BJ (cell line): ENCODE results near the gene CEP41. TPM values are rescaled to one million over a fixed set of nuclear protein-coding genes. Genes with fewer than 3 reads are reported as not detected.

Experiments used
- CTCF ChIA-PET: fragments of 350-600 bp; formaldehyde crosslinking; extraction: SDS; loops from one replicate; lab custom pipeline; 2021; ENCODE audit warnings: antibody characterized with exemption, inconsistent platforms; lab: Yijun Ruan, JAX
- POLR2A ChIA-PET: fragments of 300-600 bp; sonication (Branson Sonifier 250); formaldehyde crosslinking; extraction: SDS; loops from one replicate; lab custom pipeline; 2021; ENCODE audit warnings: antibody characterized with exemption; lab: Charles Lee
- DNase-seq: peaks from one replicate; pipeline ENCODE4 v3.0.0-alpha.2; 2011; ENCODE audit warnings: low read depth
- H3K27me3 ChIP-seq: 2 replicates; pipeline ENCODE4 v1.6.0; 2011; ENCODE audit warnings: low read length; ENCODE audit not compliant: control insufficient read depth, insufficient read depth
- H3K36me3 ChIP-seq: 2 replicates; pipeline ENCODE4 v1.5.1; 2011; ENCODE audit warnings: low read length; ENCODE audit not compliant: control insufficient read depth, insufficient read depth
- H3K4me3 ChIP-seq: 2 replicates; pipeline ENCODE4 v1.5.1; 2011; ENCODE audit warnings: low read depth, mild to moderate bottlenecking, control low read depth, low read length
- CTCF ChIP-seq: IDR thresholded peaks from 2 replicates; pipeline ENCODE4 v1.5.1; 2011; ENCODE audit warnings: low read depth, mild to moderate bottlenecking, control low read depth, inconsistent platforms, low read length, moderate library complexity; ENCODE audit not compliant: insufficient read depth
- polyA plus RNA-seq: library from polyadenylated mRNA; depleted of rRNA; stranded (reverse); fragments of >200 nt; gene quantifications from 2 replicates; pipeline ENCODE4 v1.2.3, GENCODE V29; 2011

CEP41 gene
- polyA plus RNA-seq, 1 experiment = 24.5 TPM

GRCh38 chr7:130371046-130371445 lies 69.8 kb downstream of the CEP41 start:
- no peaks in the 10 kb centered on the region for H3K36me3 ChIP-seq
- DNase-seq = no peak
- ChIA-PET CTCF (interaction anchor here (0.6 to 1.5 kb wide), 2 partner anchors 10 to 94 kb away, joined by 3 read pairs; no protein-coding TSS in a partner anchor), POLR2A (interaction anchor here (0.6 kb wide), 1 partner anchor 21 kb away, joined by 6 read pairs; no protein-coding TSS in a partner anchor)
- TF ChIP-seq CTCF = no peak
- no peaks in the 10 kb centered on the region for H3K27me3 ChIP-seq
- H3K4me3 ChIP-seq = no peak overlapping the region

GRCh38 chr7:130369831-130370550 lies 70.8 kb downstream of the CEP41 start:
- POLR2A ChIA-PET = no interaction called here

GRCh38 chr7:130369110-130369711 lies 71.6 kb downstream of the CEP41 start:
- H3K4me3 ChIP-seq = no peak overlapping the region
- no peaks in the 10 kb centered on the region for H3K27me3 ChIP-seq
- POLR2A ChIA-PET = no interaction called here
- no peak for TF ChIP-seq CTCF
- no peak for DNase-seq
- no peaks in the 10 kb centered on the region for H3K36me3 ChIP-seq
- CTCF ChIA-PET = no interaction called here

More at GRCh38 chr7:130369831-130370550, 70.8 kb downstream of the CEP41 start:
- CTCF ChIA-PET = interaction anchor here (0.6 kb wide), 1 partner anchor 898 kb away, joined by 3 read pairs; no protein-coding TSS in a partner anchor
- H3K36me3 ChIP-seq = no peaks in the 10 kb centered on the region
- no peaks in the 10 kb centered on the region for H3K27me3 ChIP-seq
- H3K4me3 ChIP-seq = no peak overlapping the region
- no peak for DNase-seq
- no peak for TF ChIP-seq CTCF

GRCh38 chr7:130367836-130368746 lies 72.7 kb downstream of the CEP41 start:
- Histone ChIP-seq H3K4me3 (no peak overlapping the region), H3K27me3 (no peaks in the 10 kb centered on the region), H3K36me3 (no peaks in the 10 kb centered on the region)
- TF ChIP-seq CTCF = no peak
- no peak for DNase-seq
- POLR2A ChIA-PET = no interaction called here
- CTCF ChIA-PET = interaction anchor here (0.6 to 0.9 kb wide), 2 partner anchors 11 to 15 kb away, joined by 3 to 4 read pairs; no protein-coding TSS in a partner anchor
